ENCODE measurements around the gene DDX25. TPM values are rescaled to one million over a fixed set of nuclear protein-coding genes. Genes with fewer than 3 reads are reported as not detected.
A peak's percentile ranks its signal among the peaks of the same experiment; 100 is the strongest.

DDX25 gene
- total and polyA plus RNA-seq, 2 of the 13 experiments (the other 11 are each of a cell fraction or from before 2014, with no cell fraction given) = 0.17 to 0.29 TPM

GRCh38 chr11:125977333-125977732, 73.0 kb downstream of the DDX25 start:
- ChIA-PET CTCF (ENCODE audit: low intra/inter-chr PET ratio, low total read pairs) (no interaction called here), POLR2A (no interaction called here)
- intact Hi-C loops (cut with micrococcal nuclease; ENCODE audit: unreplicated experiment) (no loop called here), in situ Hi-C loops (cut with HindIII; ENCODE audit: extremely low pct_ligation_motif_present, low pct_unique_long_range_greater_than_20kb) (no loop called here)
- FAIRE-seq = no peak
- WGBS (ENCODE audit: low lambda C conversion rate) = 100% methylated on average over 3 of the region's 3 CpGs
- Histone ChIP-seq H3K27me3 (ENCODE audit: control insufficient read depth in 1 of 2, insufficient read depth in 2 of 2, low read length in 2 of 2) (no peaks in the 10 kb centered on the region), H4K20me1 (ENCODE audit: insufficient read depth, low read length) (no peaks in the 10 kb centered on the region), H3K9ac (ENCODE audit: insufficient read depth, low read depth, low read length) (no peak overlapping the region), H3K27ac (ENCODE audit: extremely low read length, insufficient read depth, low read length) (no peak overlapping the region), H3K9me3 (ENCODE audit: low read length) (no peaks in the 10 kb centered on the region), H2AFZ (ENCODE audit: low read length) (no peak overlapping the region), H3K4me3 (replicated peaks in 1 of 3; ENCODE audit: insufficient read depth in 1 of 3, low read depth in 2 of 3, low read length in 3 of 3) (no peak overlapping the region), H3K79me2 (ENCODE audit: insufficient read depth, low read length) (no peaks in the 10 kb centered on the region), H3K36me3 (replicated peaks in 1 of 2; ENCODE audit: control insufficient read depth in 1 of 2, insufficient read depth in 2 of 2, low read length in 2 of 2) (peaks cover 0 to 5% of the 10 kb centered on the region in 2 experiments; a peak in 3 of 5 replicates), H3K4me1 (ENCODE audit: insufficient read depth, low read length) (peaks cover 21% of the 10 kb centered on the region), H3K4me2 (ENCODE audit: low read depth, low read length) (no peak overlapping the region)
- no peak for ATAC-seq
- BruUV-seq (replicated peaks) = no TSS peak
- TF ChIP-seq PHF8 (CRISPR knock-in tag; IDR thresholded peaks at IDR 0.05) (no peak), ATF7 (IDR thresholded peaks at IDR 0.05) (peak; percentile 66; the same call in 1 of the 2 replicates), ATF7 (CRISPR knock-in tag; IDR thresholded peaks at IDR 0.05) (no peak)
- no peak for DNase-seq (ENCODE audit: low spot score)

- Histone ChIP-seq H3K79me2 (ENCODE audit: insufficient read depth, low read length) (no peaks in the 10 kb centered on the region), H3K36me3 (replicated peaks in 1 of 2; ENCODE audit: control insufficient read depth in 1 of 2, insufficient read depth in 2 of 2, low read length in 2 of 2) (peaks cover 0 to 12% of the 10 kb centered on the region in 2 experiments; a peak in 4 of 5 replicates), H3K4me1 (ENCODE audit: insufficient read depth, low read length) (peaks cover 24% of the 10 kb centered on the region), H4K20me1 (ENCODE audit: insufficient read depth, low read length) (no peaks in the 10 kb centered on the region), H3K4me2 (ENCODE audit: low read depth, low read length) (no peak overlapping the region), H3K4me3 (replicated peaks in 1 of 3; ENCODE audit: insufficient read depth in 1 of 3, low read depth in 2 of 3, low read length in 3 of 3) (no peak overlapping the region), H3K9ac (ENCODE audit: insufficient read depth, low read depth, low read length) (no peak overlapping the region), H3K27me3 (ENCODE audit: control insufficient read depth in 1 of 2, insufficient read depth in 2 of 2, low read length in 2 of 2) (no peaks in the 10 kb centered on the region), H3K27ac (ENCODE audit: extremely low read length, insufficient read depth, low read length) (no peak overlapping the region), H2AFZ (ENCODE audit: low read length) (no peak overlapping the region), H3K9me3 (ENCODE audit: low read length) (no peaks in the 10 kb centered on the region)
- 86% methylated on average over 6 of the region's 6 CpGs for WGBS (ENCODE audit: low lambda C conversion rate)
- in situ Hi-C loops (cut with HindIII; ENCODE audit: extremely low pct_ligation_motif_present, low pct_unique_long_range_greater_than_20kb) = no loop called here
- BruUV-seq (replicated peaks) = no TSS peak
- ChIA-PET CTCF (ENCODE audit: low intra/inter-chr PET ratio, low total read pairs) (no interaction called here), POLR2A (no interaction called here)
- no peak for DNase-seq (ENCODE audit: low spot score)
- ATAC-seq = no peak
- intact Hi-C loops (cut with micrococcal nuclease; ENCODE audit: unreplicated experiment) = no loop called here
- no peak for FAIRE-seq
- TF ChIP-seq PRMT3 (CRISPR knock-in tag; IDR thresholded peaks at IDR 0.05; ENCODE audit: borderline replicate concordance, low read depth) = no peak
- TF ChIP-seq ZNF317 (CRISPR knock-in tag; IDR thresholded peaks at IDR 0.05) = no peak
- TF ChIP-seq, protein P1, sequence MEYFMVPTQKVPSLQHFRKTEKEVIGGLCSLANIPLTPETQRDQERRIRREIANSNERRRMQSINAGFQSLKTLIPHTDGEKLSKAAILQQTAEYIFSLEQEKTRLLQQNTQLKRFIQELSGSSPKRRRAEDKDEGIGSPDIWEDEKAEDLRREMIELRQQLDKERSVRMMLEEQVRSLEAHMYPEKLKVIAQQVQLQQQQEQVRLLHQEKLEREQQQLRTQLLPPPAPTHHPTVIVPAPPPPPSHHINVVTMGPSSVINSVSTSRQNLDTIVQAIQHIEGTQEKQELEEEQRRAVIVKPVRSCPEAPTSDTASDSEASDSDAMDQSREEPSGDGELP (IDR thresholded peaks at IDR 0.05; ENCODE audit: borderline replicate concordance, low read depth) = no peak
- no peak for TF ChIP-seq BHLHE40 (IDR thresholded peaks at IDR 0.05; ENCODE audit: low read length)
- TF ChIP-seq ZNF326 (CRISPR knock-in tag; IDR thresholded peaks at IDR 0.05; ENCODE audit: borderline replicate concordance) = no peak
- TF ChIP-seq, protein P2, sequence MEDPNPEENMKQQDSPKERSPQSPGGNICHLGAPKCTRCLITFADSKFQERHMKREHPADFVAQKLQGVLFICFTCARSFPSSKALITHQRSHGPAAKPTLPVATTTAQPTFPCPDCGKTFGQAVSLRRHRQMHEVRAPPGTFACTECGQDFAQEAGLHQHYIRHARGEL (CRISPR knock-in tag; IDR thresholded peaks at IDR 0.05) = no peak
- TF ChIP-seq TEAD2 (CRISPR knock-in tag; IDR thresholded peaks at IDR 0.05) = no peak
- TF ChIP-seq KLF16 (CRISPR knock-in tag; IDR thresholded peaks at IDR 0.05) = no peak
- no peak for TF ChIP-seq JARID2 (CRISPR knock-in tag; IDR thresholded peaks at IDR 0.05; ENCODE audit: insufficient replicate concordance)
- TF ChIP-seq MIER3 (CRISPR knock-in tag; IDR thresholded peaks at IDR 0.05; ENCODE audit: borderline replicate concordance) = no peak
- TF ChIP-seq, protein P3, sequence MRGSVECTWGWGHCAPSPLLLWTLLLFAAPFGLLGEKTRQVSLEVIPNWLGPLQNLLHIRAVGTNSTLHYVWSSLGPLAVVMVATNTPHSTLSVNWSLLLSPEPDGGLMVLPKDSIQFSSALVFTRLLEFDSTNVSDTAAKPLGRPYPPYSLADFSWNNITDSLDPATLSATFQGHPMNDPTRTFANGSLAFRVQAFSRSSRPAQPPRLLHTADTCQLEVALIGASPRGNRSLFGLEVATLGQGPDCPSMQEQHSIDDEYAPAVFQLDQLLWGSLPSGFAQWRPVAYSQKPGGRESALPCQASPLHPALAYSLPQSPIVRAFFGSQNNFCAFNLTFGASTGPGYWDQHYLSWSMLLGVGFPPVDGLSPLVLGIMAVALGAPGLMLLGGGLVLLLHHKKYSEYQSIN (CRISPR knock-in tag; IDR thresholded peaks at IDR 0.05; ENCODE audit: borderline replicate concordance) = no peak
- TF ChIP-seq, protein P4, sequence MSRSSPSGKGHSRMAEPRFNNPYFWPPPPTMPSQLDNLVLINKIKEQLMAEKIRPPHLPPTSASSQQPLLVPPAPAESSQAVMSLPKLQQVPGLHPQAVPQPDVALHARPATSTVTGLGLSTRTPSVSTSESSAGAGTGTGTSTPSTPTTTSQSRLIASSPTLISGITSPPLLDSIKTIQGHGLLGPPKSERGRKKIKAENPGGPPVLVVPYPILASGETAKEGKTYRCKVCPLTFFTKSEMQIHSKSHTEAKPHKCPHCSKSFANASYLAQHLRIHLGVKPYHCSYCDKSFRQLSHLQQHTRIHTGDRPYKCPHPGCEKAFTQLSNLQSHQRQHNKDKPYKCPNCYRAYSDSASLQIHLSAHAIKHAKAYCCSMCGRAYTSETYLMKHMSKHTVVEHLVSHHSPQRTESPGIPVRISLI (CRISPR knock-in tag; IDR thresholded peaks at IDR 0.05; ENCODE audit: borderline replicate concordance) = no peak
- TF ChIP-seq GPN1 (CRISPR knock-in tag; IDR thresholded peaks at IDR 0.05; ENCODE audit: borderline replicate concordance) = no peak
- no peak for TF ChIP-seq TBX2 (CRISPR knock-in tag; IDR thresholded peaks at IDR 0.05; ENCODE audit: borderline replicate concordance)
Measured at GRCh38 chr11:125978181-125978716, 73.9 kb downstream of the DDX25 start.
